DOHH2 (cell line): ENCODE data around the gene HERC3.

Experiments
- EZH2phosphoT487 ChIP-seq: fragments of 200-600 bp; sonication (generic); IDR thresholded peaks from 2 replicates; pipeline ENCODE4 v1.6.1; 2017; ENCODE audit warnings: borderline replicate concordance, mild to moderate bottlenecking, antibody characterized with exemption, low read length, moderate library complexity, mixed read lengths
- TF ChIP-seq, protein P1 (sequence below): fragments of 200-600 bp; sonication (generic); IDR thresholded peaks from one replicate; pipeline ENCODE4 v1.5.1; 2014; ENCODE audit warnings: antibody characterized with exemption, mild to moderate bottlenecking, low read depth, low read length; ENCODE audit not compliant: poor library complexity, severe bottlenecking

DNA sequence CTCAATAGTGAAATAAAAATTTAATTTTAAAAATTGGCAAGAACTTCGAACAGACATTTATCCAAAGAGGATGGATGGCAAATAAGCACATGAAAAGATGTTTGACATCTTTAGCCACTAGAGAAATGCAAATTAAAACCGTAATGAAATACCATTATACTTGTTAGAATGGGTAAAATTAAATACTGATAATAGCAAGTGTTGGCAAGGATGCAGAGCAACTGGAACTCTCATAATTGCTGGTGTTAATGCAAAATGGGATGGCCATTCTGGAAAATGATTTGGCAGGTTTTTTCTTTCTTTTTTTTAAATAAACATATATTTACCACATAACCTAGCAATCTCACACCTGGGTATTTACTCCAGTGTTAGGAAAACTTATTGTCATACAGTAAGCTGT, 51.7 kb downstream of the HERC3 start:
- TF ChIP-seq, protein P1, sequence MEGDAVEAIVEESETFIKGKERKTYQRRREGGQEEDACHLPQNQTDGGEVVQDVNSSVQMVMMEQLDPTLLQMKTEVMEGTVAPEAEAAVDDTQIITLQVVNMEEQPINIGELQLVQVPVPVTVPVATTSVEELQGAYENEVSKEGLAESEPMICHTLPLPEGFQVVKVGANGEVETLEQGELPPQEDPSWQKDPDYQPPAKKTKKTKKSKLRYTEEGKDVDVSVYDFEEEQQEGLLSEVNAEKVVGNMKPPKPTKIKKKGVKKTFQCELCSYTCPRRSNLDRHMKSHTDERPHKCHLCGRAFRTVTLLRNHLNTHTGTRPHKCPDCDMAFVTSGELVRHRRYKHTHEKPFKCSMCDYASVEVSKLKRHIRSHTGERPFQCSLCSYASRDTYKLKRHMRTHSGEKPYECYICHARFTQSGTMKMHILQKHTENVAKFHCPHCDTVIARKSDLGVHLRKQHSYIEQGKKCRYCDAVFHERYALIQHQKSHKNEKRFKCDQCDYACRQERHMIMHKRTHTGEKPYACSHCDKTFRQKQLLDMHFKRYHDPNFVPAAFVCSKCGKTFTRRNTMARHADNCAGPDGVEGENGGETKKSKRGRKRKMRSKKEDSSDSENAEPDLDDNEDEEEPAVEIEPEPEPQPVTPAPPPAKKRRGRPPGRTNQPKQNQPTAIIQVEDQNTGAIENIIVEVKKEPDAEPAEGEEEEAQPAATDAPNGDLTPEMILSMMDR = no peak
- no peak for TF ChIP-seq EZH2phosphoT487
